Peyer's patch (tissue), 4 donors: Measurements from ENCODE around the gene OPN4. TPM values are rescaled to one million over a fixed set of nuclear protein-coding genes. Genes with fewer than 3 reads are reported as not detected.

Source experiments
- DNase-seq, 3 donors: peaks; one replicate each; pipeline ENCODE4 v3.0.0-alpha.2; 2017 to 2019
- H3K27ac ChIP-seq, 4 donors: fragments of 200-600 bp; sonication (generic); one replicate each; pipeline ENCODE4 v1.5.1; 2016 to 2019
- H3K27me3 ChIP-seq, 2 donors: fragments of 200-600 bp; sonication (generic); one replicate each; pipeline ENCODE4 v1.5.1; 2019
- H3K36me3 ChIP-seq, 3 donors: fragments of 200-600 bp; sonication (generic); one replicate each; pipeline ENCODE4 v1.5.1; 2016 to 2019
- H3K4me1 ChIP-seq, 4 donors: fragments of 200-600 bp; sonication (generic); one replicate each; pipeline ENCODE4 v1.5.1; 2016 to 2019
- H3K4me3 ChIP-seq, 4 donors: fragments of 200-600 bp; sonication (generic); 1 replicate in 3 of 4; 2 replicates in 1 of 4; pipeline ENCODE4 v1.5.1; 2016 to 2019; ENCODE audit warnings: mild to moderate bottlenecking in 1 of 4
- H3K9me3 ChIP-seq, 4 donors: fragments of 200-600 bp; sonication (generic); one replicate each; pipeline ENCODE4 v1.5.1; 2016 to 2019; ENCODE audit warnings: mild to moderate bottlenecking in 1 of 4
- CTCF ChIP-seq, 6 experiments: fragments of 450-650 bp in 4 of 6; fragments of 200-600 bp in 2 of 6; sonication (generic) in 1 of 6; IDR thresholded peaks; one replicate each; pipeline ENCODE4 v1.5.1; 2017 to 2019; ENCODE audit warnings: antibody characterized with exemption in 6 of 6, mild to moderate bottlenecking in 3 of 6, moderate library complexity in 1 of 6
- POLR2A ChIP-seq, 2 donors: fragments of 450-650 bp; IDR thresholded peaks; one replicate each; pipeline ENCODE4 v1.5.1; 2017; ENCODE audit warnings: antibody characterized with exemption in 2 of 2, mild to moderate bottlenecking in 2 of 2, moderate library complexity in 2 of 2
- total RNA-seq, 4 donors: library from RNA; depleted of rRNA; stranded (reverse); fragments of >200 nt; gene quantifications; one replicate each; pipeline ENCODE4 v1.1.0, GENCODE V29; 2016

Gene OPN4
- total RNA-seq, 4 donors from 2014 or later, result not detected

- peak in 2 of 3 donors; percentile 40 for DNase-seq
- H3K36me3 ChIP-seq, result no peaks in the 10 kb centered on the region
- H3K27ac ChIP-seq, result no peak overlapping the region
- no peak overlapping the region for H3K4me3 ChIP-seq
- no peaks in the 10 kb centered on the region for H3K27me3 ChIP-seq
- TF ChIP-seq POLR2A (IDR thresholded peaks at IDR 0.05) (no peak), CTCF (IDR thresholded peaks at IDR 0.05) (no peak)
- H3K4me1 ChIP-seq, result peaks cover 0 to 10% (median 0%) of the 10 kb centered on the region in 4 donors
- H3K9me3 ChIP-seq, result no peaks in the 10 kb centered on the region
These were observed 6.3 kb upstream of the OPN4 start for GRCh38 chr10:86647773-86648703.

- H3K4me1 ChIP-seq, result peaks cover 0 to 10% (median 0%) of the 10 kb centered on the region in 4 donors
- H3K27ac ChIP-seq, result no peak overlapping the region
- H3K9me3 ChIP-seq, result no peaks in the 10 kb centered on the region
- no peak overlapping the region for H3K4me3 ChIP-seq
- H3K27me3 ChIP-seq, result no peaks in the 10 kb centered on the region
- no peaks in the 10 kb centered on the region for H3K36me3 ChIP-seq
- DNase-seq, result peak in 2 of 3 donors; percentile 48 to 51
- TF ChIP-seq CTCF (IDR thresholded peaks at IDR 0.05) (no peak), POLR2A (IDR thresholded peaks at IDR 0.05) (no peak)
These were observed 5.5 kb upstream of the OPN4 start for GRCh38 chr10:86648704-86649427.

GRCh38 chr10:86649471-86650150, 4.7 kb upstream of the OPN4 start:
- H3K36me3 ChIP-seq, result no peaks in the 10 kb centered on the region

GRCh38 chr10:86650151-86650550, 4.2 kb upstream of the OPN4 start:
- DNase-seq, result peak in 2 of 3 donors; percentile 24 to 33
- H3K36me3 ChIP-seq, result no peaks in the 10 kb centered on the region
- no peak overlapping the region for H3K27ac ChIP-seq
- peaks cover 0 to 10% (median 0%) of the 10 kb centered on the region in 4 donors for H3K4me1 ChIP-seq
- no peak for TF ChIP-seq CTCF (IDR thresholded peaks at IDR 0.05)
- no peak for TF ChIP-seq POLR2A (IDR thresholded peaks at IDR 0.05)
- no peaks in the 10 kb centered on the region for H3K27me3 ChIP-seq
- no peaks in the 10 kb centered on the region for H3K9me3 ChIP-seq
- no peak overlapping the region for H3K4me3 ChIP-seq

More at GRCh38 chr10:86649471-86650150, 4.7 kb upstream of the OPN4 start:
- H3K27me3 ChIP-seq, result no peaks in the 10 kb centered on the region
- no peak overlapping the region for H3K27ac ChIP-seq
- H3K9me3 ChIP-seq, result no peaks in the 10 kb centered on the region
- H3K4me3 ChIP-seq, result no peak overlapping the region
- DNase-seq, result peak in 2 of 3 donors; percentile 24 to 40
- peaks cover 0 to 10% (median 0%) of the 10 kb centered on the region in 4 donors for H3K4me1 ChIP-seq
- no peak for TF ChIP-seq POLR2A (IDR thresholded peaks at IDR 0.05)
- TF ChIP-seq CTCF (IDR thresholded peaks at IDR 0.05), result no peak

GRCh38 chr10:86651021-86651471, 3.3 kb upstream of the OPN4 start:
- Histone ChIP-seq H3K9me3 (no peaks in the 10 kb centered on the region), H3K36me3 (no peaks in the 10 kb centered on the region), H3K4me3 (no peak overlapping the region), H3K4me1 (peaks cover 0 to 10% (median 0%) of the 10 kb centered on the region in 4 donors), H3K27ac (no peak overlapping the region), H3K27me3 (no peaks in the 10 kb centered on the region)
- peak in 1 of 3 donors; percentile 25 for DNase-seq
- no peak for TF ChIP-seq CTCF (IDR thresholded peaks at IDR 0.05)
- no peak for TF ChIP-seq POLR2A (IDR thresholded peaks at IDR 0.05)
